GM12878 (cell line): ENCODE results near the gene PODN. TPM values are rescaled to one million over a fixed set of nuclear protein-coding genes. Genes with fewer than 3 reads are reported as not detected.

Experiments used
- ATAC-seq: fragments of 200-7000 bp; cut with Tn5 transposase; 3 replicates; pipeline ENCODE4 v1.9.1; 2020; ENCODE audit warnings: mild to moderate bottlenecking, moderate library complexity
- BruUV-seq: library from RNA; stranded (reverse); fragments of 400-500 nt; replicated peaks from 2 replicates; lab custom pipeline; 2021; lab: Mats Ljungman, UMichigan
- CTCF ChIA-PET: fragments of 300-600 bp; sonication (Branson Sonifier 250); formaldehyde crosslinking; extraction: SDS; loops from one replicate; lab custom pipeline; 2021; ENCODE audit warnings: inconsistent platforms; lab: Yijun Ruan, JAX
- POLR2A ChIA-PET: fragments of 350-600 bp; formaldehyde crosslinking; extraction: SDS; loops from one replicate; lab custom pipeline; 2021; ENCODE audit warnings: inconsistent platforms; lab: Charles Lee
- RAD21 ChIA-PET: fragments of 300-600 bp; sonication (Branson Sonifier 250); formaldehyde crosslinking; loops from one replicate; lab custom pipeline; 2023; ENCODE audit warnings: antibody characterized with exemption; ENCODE audit not compliant: unreplicated experiment; lab: Charles Lee
- SMC1A ChIA-PET: fragments of 300-600 bp; sonication (Branson Sonifier 250); formaldehyde crosslinking; loops from one replicate; lab custom pipeline; 2023; ENCODE audit not compliant: unreplicated experiment, uncharacterized antibody; lab: Charles Lee
- DNase-seq: peaks from one replicate; pipeline ENCODE4 v3.0.0-alpha.2; 2011; ENCODE audit warnings: low read depth, low spot score
- FAIRE-seq: peaks from 3 replicates; lab custom pipeline; 2011; peaks lifted over from hg19 to GRCh38; lab: Jason Lieb, UNC
- H2AFZ ChIP-seq: 2 replicates; pipeline ENCODE4 v1.6.0; 2011; ENCODE audit warnings: low read depth, low read length, control low read depth; ENCODE audit not compliant: control insufficient read depth
- H3K27ac ChIP-seq: 2 replicates; pipeline ENCODE4 v1.5.1; 2011; ENCODE audit warnings: control low read depth; ENCODE audit not compliant: control insufficient read depth, insufficient read depth
- H3K27me3 ChIP-seq, 2 experiments: replicated peaks in 1 of 2; 2 replicates each; pipeline versions ENCODE4 v1.6.0 to v1.6.1; 2011; ENCODE audit warnings: low read length in 1 of 2; ENCODE audit not compliant: control insufficient read depth in 2 of 2, insufficient read depth in 2 of 2
- H3K36me3 ChIP-seq, 2 experiments: 2 replicates each; pipeline ENCODE4 v1.5.1; 2011; ENCODE audit warnings: low read length in 1 of 2; ENCODE audit not compliant: control insufficient read depth in 2 of 2, insufficient read depth in 2 of 2
- H3K4me1 ChIP-seq: 2 replicates; pipeline ENCODE4 v1.6.1; 2011; ENCODE audit warnings: mild to moderate bottlenecking, low read length, moderate library complexity, mixed read lengths; ENCODE audit not compliant: control insufficient read depth, insufficient read depth
- H3K4me2 ChIP-seq: 2 replicates; pipeline ENCODE4 v1.6.0; 2011; ENCODE audit warnings: control low read depth; ENCODE audit not compliant: control insufficient read depth, insufficient read depth
- H3K4me3 ChIP-seq: fragments of 200-600 bp; sonication (generic); 2 replicates; pipeline ENCODE4 v1.5.1; 2016
- H3K79me2 ChIP-seq: 2 replicates; pipeline ENCODE4 v1.6.0; 2011; ENCODE audit warnings: low read length; ENCODE audit not compliant: control insufficient read depth, insufficient read depth
- H3K9ac ChIP-seq: 2 replicates; pipeline ENCODE4 v1.8.0; 2011; ENCODE audit warnings: low read length, control low read depth, mixed read lengths; ENCODE audit not compliant: control insufficient read depth, insufficient read depth
- H3K9me3 ChIP-seq: replicated peaks from 3 replicates; pipeline ENCODE4 v1.5.1; 2011; ENCODE audit warnings: mild to moderate bottlenecking, low read length; ENCODE audit not compliant: control insufficient read depth, insufficient read depth
- H4K20me1 ChIP-seq: 2 replicates; pipeline ENCODE4 v1.6.0; 2011; ENCODE audit not compliant: control insufficient read depth, insufficient read depth
- BCL11A ChIP-seq: IDR thresholded peaks from 2 replicates; pipeline ENCODE4 v1.6.1; 2011; ENCODE audit warnings: low read depth, low read length
- MXI1 ChIP-seq: fragments of 150-350 bp; IDR thresholded peaks from 2 replicates; pipeline ENCODE4 v1.6.1; 2011; ENCODE audit warnings: low read depth, mild to moderate bottlenecking, inconsistent platforms, low read length, improper control_type of control experiment
- PKNOX1 ChIP-seq: fragments of 450-650 bp; IDR thresholded peaks from 2 replicates; pipeline ENCODE4 v1.6.1; 2016; ENCODE audit warnings: mild to moderate bottlenecking
- RELB ChIP-seq: fragments of 450-650 bp; IDR thresholded peaks from 2 replicates; pipeline ENCODE4 v1.6.1; 2017; ENCODE audit warnings: low read depth, mild to moderate bottlenecking, moderate library complexity
- WGBS: methylation state at CpG from one replicate; pipeline ENCODE4 v1.1.6; 2016; ENCODE audit warnings: low lambda C conversion rate; ENCODE audit not compliant: insufficient replicate concordance, insufficient coverage; ENCODE audit errors: missing lambda C conversion rate; 5-methylcytosine and 5-hydroxymethylcytosine counted together
- in situ Hi-C: fragments of 300-500 bp; cut with MboI; formaldehyde crosslinking; loops from 9 replicates; pipeline ENCODE4 v1.14.3; 2018; ENCODE audit warnings: mixed read lengths
- intact Hi-C: fragments of 100-400 bp; cut with micrococcal nuclease; formaldehyde crosslinking; loops from one replicate; pipeline ENCODE4 v1.14.2; 2022; ENCODE audit not compliant: unreplicated experiment
- polyA plus RNA-seq, 11 experiments: library from polyadenylated mRNA; depleted of rRNA in 4 of 11; unstranded in 6 of 11; stranded (reverse) in 5 of 11; fragments of >200 nt; fragmentation: Nextera tagmentation in 4 of 11; fragmentation: Illumina TruSeq in 1 of 11; extraction: Ambion mirVana in 4 of 11; extraction: Trizol in 1 of 11; gene quantifications; 1 replicate in 1 of 11; 2 replicates in 10 of 11; pipeline versions ENCODE4 v1.2.1 to v1.2.3, GENCODE V29; 2011 to 2016; ENCODE audit warnings: inconsistent platforms in 2 of 11, missing spikeins in 2 of 11, low read depth in 1 of 11
- total RNA-seq, 4 experiments: library from RNA; depleted of rRNA in 3 of 4; stranded (reverse); fragments of >200 nt in 3 of 4; fragmentation: Illumina TruSeq in 1 of 4; extraction: Trizol in 1 of 4; gene quantifications; 2 replicates each; pipeline versions ENCODE4 v1.2.1 to v1.2.3, GENCODE V29; 2013 to 2021

Gene PODN
- total and polyA plus RNA-seq, 10 of the 15 experiments (the other 5 are each of a cell fraction or from before 2014, with no cell fraction given), result 0.10 TPM; not detected in 9

GRCh38 chr1:53049574-53049967 lies 12.4 kb upstream of the PODN start:
- DNase-seq (no peak), FAIRE-seq (no peak), ATAC-seq (no peak)
- no peak overlapping the region for H3K4me2 ChIP-seq
- no peak overlapping the region for H2AFZ ChIP-seq
- ChIA-PET RAD21 (no interaction called here), POLR2A (no interaction called here), SMC1A (interaction anchor here (0.7 kb wide), 1 partner anchor 11 kb away, joined by 3 read pairs; no protein-coding TSS in a partner anchor), CTCF (interaction anchor here (1.3 kb wide), 1 partner anchor 10 kb away, joined by 3 read pairs; no protein-coding TSS in a partner anchor)
- WGBS, result 74% methylated on average over 3 of the region's 3 CpGs
- no TSS peak for BruUV-seq
- no peak for TF ChIP-seq PKNOX1
- no peak for TF ChIP-seq MXI1
- no peak for TF ChIP-seq BCL11A
- no peak for TF ChIP-seq RELB
- H3K27me3 ChIP-seq, result no peaks in the 10 kb centered on the region
- H3K36me3 ChIP-seq, result peaks cover 2 to 7% of the 10 kb centered on the region in 2 experiments; a peak in 3 of 4 replicates
- H3K79me2 ChIP-seq, result no peaks in the 10 kb centered on the region
- no peak overlapping the region for H3K9ac ChIP-seq
- H3K27ac ChIP-seq, result no peak overlapping the region
- intact Hi-C loops, result no loop called here
- H4K20me1 ChIP-seq, result no peaks in the 10 kb centered on the region
- H3K4me1 ChIP-seq, result no peaks in the 10 kb centered on the region
- H3K9me3 ChIP-seq, result no peaks in the 10 kb centered on the region
- in situ Hi-C loops, result no loop called here
- no peak overlapping the region for H3K4me3 ChIP-seq
